Naive thymus-derived CD8-positive, alpha-beta T cell (primary cell): ENCODE measurements around the gene LYST. TPM values are rescaled to one million over a fixed set of nuclear protein-coding genes. Genes with fewer than 3 reads are reported as not detected.
A peak's percentile ranks its signal among the peaks of the same experiment; 100 is the strongest.
"Not testable (repeated sequence)": the region's sequence is repeated elsewhere in the genome, so short reads cannot be mapped to it uniquely, and the experiment has no call there.

Experiments used
- ATAC-seq, 2 donors: fragments of 150-1000 bp; cut with Tn5 transposase in 1 of 2; sonication (Bioruptor Pico), chemical (Tn5 transposase) in 1 of 2; 1 replicate in 1 of 2; 2 replicates in 1 of 2; pipeline ENCODE4 v1.10.0; 2021; ENCODE audit warnings: mild to moderate bottlenecking in 2 of 2, moderate library complexity in 2 of 2
- POLR2A ChIA-PET: fragments of 350-600 bp; sonication (Branson Sonifier 250); formaldehyde crosslinking; loops from one replicate; lab custom pipeline; 2021; ENCODE audit warnings: antibody characterized with exemption; lab: Charles Lee
- DNase-seq, 10 donors: peaks; one replicate each; pipeline versions ENCODE4 v3.0.0 to v3.0.0-alpha.2; 2020 to 2022
- H3K27ac Mint-ChIP-seq, 10 donors: one replicate each; pipeline ENCODE4 v1.8.0; 2020 to 2022; ENCODE audit warnings: mild to moderate bottlenecking in 10 of 10, mixed read lengths in 10 of 10, moderate library complexity in 4 of 10, inconsistent platforms in 1 of 10
- H3K27me3 Mint-ChIP-seq, 5 donors: one replicate each; pipeline ENCODE4 v1.8.0; 2021 to 2022; ENCODE audit warnings: mixed read lengths in 5 of 5
- H3K36me3 Mint-ChIP-seq, 3 donors: one replicate each; pipeline ENCODE4 v1.8.0; 2020 to 2022; ENCODE audit warnings: mixed read lengths in 3 of 3, mild to moderate bottlenecking in 2 of 3, inconsistent platforms in 1 of 3
- H3K4me1 Mint-ChIP-seq, 4 donors: one replicate each; pipeline ENCODE4 v1.8.0; 2021 to 2022; ENCODE audit warnings: mixed read lengths in 4 of 4
- H3K4me3 Mint-ChIP-seq, 10 donors: one replicate each; pipeline ENCODE4 v1.8.0; 2020 to 2022; ENCODE audit warnings: mild to moderate bottlenecking in 10 of 10, mixed read lengths in 10 of 10, moderate library complexity in 6 of 10, inconsistent platforms in 1 of 10
- H3K9me3 Mint-ChIP-seq, 9 donors: one replicate each; pipeline ENCODE4 v1.8.0; 2020 to 2022; ENCODE audit warnings: mixed read lengths in 9 of 9, mild to moderate bottlenecking in 3 of 9, inconsistent platforms in 1 of 9, moderate library complexity in 1 of 9
- polyA plus RNA-seq, 3 donors: library from polyadenylated mRNA; unstranded; fragments of 300-500 nt; fragmentation: Illumina TruSeq; gene quantifications; one replicate each; pipeline ENCODE4 v1.2.3, GENCODE V29; 2021
- total RNA-seq, 8 experiments: library from RNA in 2 of 8; stranded (reverse) in 2 of 8; gene quantifications; one replicate each; pipeline ENCODE4 v1.2.3 and lab custom pipeline; 2021 to 2026

The LYST gene
- total and polyA plus RNA-seq, 5 experiments from 2014 or later, result 6.4 to 27.2 (median 10.9) TPM

- DNase-seq (peak in 1 of 10 donors; percentile 8), ATAC-seq (peak in 1 of 2 donors; percentile 25)
- peaks cover 39 to 84% (median 67%) of the 10 kb centered on the region in 5 donors for H3K27me3 Mint-ChIP-seq
- H3K27ac Mint-ChIP-seq, result peak overlapping the region in 1 of 10 donors; percentile 59
- peaks cover 13 to 26% (median 15%) of the 10 kb centered on the region in 3 donors for H3K36me3 Mint-ChIP-seq
- peaks cover 4 to 18% (median 15%) of the 10 kb centered on the region in 4 donors for H3K4me1 Mint-ChIP-seq
- H3K9me3 Mint-ChIP-seq, result peaks cover 0 to 32% (median 16%) of the 10 kb centered on the region in 9 donors
- POLR2A ChIA-PET, result no interaction called here
- peak overlapping the region; percentile 34 to 87 (median 72) for H3K4me3 Mint-ChIP-seq
These were observed 216.2 kb downstream of the LYST start for GRCh38 chr1:235650341-235651169.

- Mint-ChIP-seq H3K27ac (peak within 1 kb of the TSS in 4 of 10 donors; percentile 16 to 67 (median 54)), H3K4me3 (peak within 1 kb of the TSS; percentile 77 to 94 (median 86)), H3K36me3 (peaks cover 10 to 20% (median 13%) of the 10 kb centered on the region in 3 donors), H3K4me1 (peaks cover 4 to 18% (median 15%) of the 10 kb centered on the region in 4 donors), H3K27me3 (peaks cover 36 to 84% (median 62%) of the 10 kb centered on the region in 5 donors), H3K9me3 (peaks cover 0 to 22% (median 8%) of the 10 kb centered on the region in 9 donors)
- POLR2A ChIA-PET, result interaction anchor here (0.6 kb wide), 1 partner anchor 10 kb away, joined by 3 read pairs; no protein-coding TSS in a partner anchor
- ATAC-seq (peak; percentile 38 to 47), DNase-seq (peak in 4 of 10 donors; percentile 8 to 36 (median 14))
These were observed 217.1 kb downstream of the LYST start, which contains the start of gene GNG4 for GRCh38 chr1:235649368-235650163. GNG4 (minus strand) TSS chr1:235649784; CDS start chr1:235583838, 65,946 bp downstream.

GRCh38 chr1:235648954-235649367, 217.7 kb downstream of the LYST start:
- DNase-seq, result peak in 9 of 10 donors; percentile 28 to 61 (median 46)
- Mint-ChIP-seq H3K27me3 (peaks cover 34 to 81% (median 61%) of the 10 kb centered on the region in 5 donors), H3K4me3 (peak overlapping the region; percentile 77 to 94 (median 86)), H3K4me1 (peaks cover 4 to 18% (median 15%) of the 10 kb centered on the region in 4 donors), H3K36me3 (peaks cover 8 to 14% (median 13%) of the 10 kb centered on the region in 3 donors), H3K27ac (peak overlapping the region in 4 of 10 donors; percentile 16 to 58 (median 53)), H3K9me3 (peaks cover 0 to 18% (median 5%) of the 10 kb centered on the region in 9 donors)
- POLR2A ChIA-PET, result interaction anchor here (0.6 kb wide), 1 partner anchor 9 kb away, joined by 3 read pairs; no protein-coding TSS in a partner anchor
- ATAC-seq, result peak; percentile 82 to 86

GRCh38 chr1:235648407-235648907, 218.2 kb downstream of the LYST start:
- ATAC-seq, result peak; percentile 5 to 11
- no peak for DNase-seq
- Mint-ChIP-seq H3K36me3 (peaks cover 8 to 13% (median 12%) of the 10 kb centered on the region in 3 donors), H3K4me1 (peaks cover 4 to 21% (median 17%) of the 10 kb centered on the region in 4 donors), H3K27ac (peak overlapping the region in 2 of 10 donors; percentile 58 to 67), H3K4me3 (peak overlapping the region; percentile 77 to 94 (median 86)), H3K9me3 (peaks cover 0 to 15% (median 5%) of the 10 kb centered on the region in 9 donors), H3K27me3 (peaks cover 32 to 76% (median 63%) of the 10 kb centered on the region in 5 donors)
- POLR2A ChIA-PET, result no interaction called here

- Mint-ChIP-seq H3K4me1 (peaks cover 14 to 30% (median 26%) of the 10 kb centered on the region in 4 donors), H3K36me3 (peaks cover 2 to 13% (median 5%) of the 10 kb centered on the region in 3 donors), H3K27me3 (peaks cover 25 to 67% (median 55%) of the 10 kb centered on the region in 5 donors), H3K4me3 (peak overlapping the region in 1 of 10 donors; percentile 14)
- POLR2A ChIA-PET, ATAC-seq, H3K27ac Mint-ChIP-seq, H3K9me3 Mint-ChIP-seq, DNase-seq: not testable (repeated sequence)
These were observed 219.2 kb downstream of the LYST start for GRCh38 chr1:235647537-235647936.

GRCh38 chr1:235646463-235646862, 220.2 kb downstream of the LYST start:
- Mint-ChIP-seq H3K27ac (peak overlapping the region in 1 of 10 donors; percentile 63), H3K4me3 (no peak overlapping the region), H3K9me3 (peaks cover 0 to 3% (median 0%) of the 10 kb centered on the region in 9 donors), H3K4me1 (peaks cover 20 to 41% (median 35%) of the 10 kb centered on the region in 4 donors), H3K36me3 (peaks cover 2 to 10% (median 5%) of the 10 kb centered on the region in 3 donors), H3K27me3 (peaks cover 21 to 56% (median 48%) of the 10 kb centered on the region in 5 donors)
- no peak for ATAC-seq
- POLR2A ChIA-PET, result no interaction called here
- DNase-seq, result no peak

- Mint-ChIP-seq H3K4me1 (peaks cover 20 to 33% (median 31%) of the 10 kb centered on the region in 4 donors), H3K4me3 (no peak overlapping the region), H3K36me3 (peaks cover 0 to 3% (median 2%) of the 10 kb centered on the region in 3 donors), H3K27ac (peak overlapping the region in 2 of 10 donors; percentile 39 to 45), H3K27me3 (peaks cover 13 to 47% (median 39%) of the 10 kb centered on the region in 5 donors), H3K9me3 (no peaks in the 10 kb centered on the region)
- DNase-seq (no peak), ATAC-seq (no peak)
- POLR2A ChIA-PET, result interaction anchor here (0.7 kb wide), 1 partner anchor 92 kb away, joined by 4 read pairs; no protein-coding TSS in a partner anchor
These were observed 221.9 kb downstream of the LYST start for GRCh38 chr1:235644693-235645305.

- peaks cover 20 to 32% (median 31%) of the 10 kb centered on the region in 4 donors for H3K4me1 Mint-ChIP-seq
- H3K36me3 Mint-ChIP-seq, result peaks cover 0 to 3% (median 2%) of the 10 kb centered on the region in 3 donors
- peak overlapping the region in 4 of 10 donors; percentile 20 to 86 (median 38) for H3K27ac Mint-ChIP-seq
- H3K9me3 Mint-ChIP-seq, result no peaks in the 10 kb centered on the region
- POLR2A ChIA-PET, result interaction anchor here (1.1 kb wide), 1 partner anchor 15 kb away, joined by 5 read pairs; no protein-coding TSS in a partner anchor
- H3K4me3 Mint-ChIP-seq, result peak overlapping the region in 2 of 10 donors; percentile 36 to 58
- H3K27me3 Mint-ChIP-seq, result peaks cover 13 to 46% (median 38%) of the 10 kb centered on the region in 5 donors
- no peak for ATAC-seq
- no peak for DNase-seq
These were observed 222.6 kb downstream of the LYST start for GRCh38 chr1:235643837-235644692.

GRCh38 chr1:235642943-235643371, 223.7 kb downstream of the LYST start:
- POLR2A ChIA-PET, result interaction anchor here (1.1 kb wide), 1 partner anchor 16 kb away, joined by 5 read pairs; no protein-coding TSS in a partner anchor
- Mint-ChIP-seq H3K4me3 (peak overlapping the region; percentile 74 to 88 (median 80)), H3K36me3 (peaks cover 0 to 2% (median 0%) of the 10 kb centered on the region in 3 donors), H3K9me3 (no peaks in the 10 kb centered on the region), H3K4me1 (peaks cover 16 to 26% (median 23%) of the 10 kb centered on the region in 4 donors), H3K27ac (peak overlapping the region; percentile 58 to 95 (median 88)), H3K27me3 (peaks cover 10 to 34% (median 29%) of the 10 kb centered on the region in 5 donors)
- no peak for ATAC-seq
- DNase-seq, result no peak
